GM12801 (cell line): ENCODE results near the gene METRN.

Source experiments
- TF ChIP-seq, protein P1 (sequence below): IDR thresholded peaks from one replicate; pipeline ENCODE4 v1.5.1; 2011; ENCODE audit warnings: control low read depth; ENCODE audit not compliant: insufficient read length; ENCODE audit errors: extremely low read depth

METRN gene

DNA sequence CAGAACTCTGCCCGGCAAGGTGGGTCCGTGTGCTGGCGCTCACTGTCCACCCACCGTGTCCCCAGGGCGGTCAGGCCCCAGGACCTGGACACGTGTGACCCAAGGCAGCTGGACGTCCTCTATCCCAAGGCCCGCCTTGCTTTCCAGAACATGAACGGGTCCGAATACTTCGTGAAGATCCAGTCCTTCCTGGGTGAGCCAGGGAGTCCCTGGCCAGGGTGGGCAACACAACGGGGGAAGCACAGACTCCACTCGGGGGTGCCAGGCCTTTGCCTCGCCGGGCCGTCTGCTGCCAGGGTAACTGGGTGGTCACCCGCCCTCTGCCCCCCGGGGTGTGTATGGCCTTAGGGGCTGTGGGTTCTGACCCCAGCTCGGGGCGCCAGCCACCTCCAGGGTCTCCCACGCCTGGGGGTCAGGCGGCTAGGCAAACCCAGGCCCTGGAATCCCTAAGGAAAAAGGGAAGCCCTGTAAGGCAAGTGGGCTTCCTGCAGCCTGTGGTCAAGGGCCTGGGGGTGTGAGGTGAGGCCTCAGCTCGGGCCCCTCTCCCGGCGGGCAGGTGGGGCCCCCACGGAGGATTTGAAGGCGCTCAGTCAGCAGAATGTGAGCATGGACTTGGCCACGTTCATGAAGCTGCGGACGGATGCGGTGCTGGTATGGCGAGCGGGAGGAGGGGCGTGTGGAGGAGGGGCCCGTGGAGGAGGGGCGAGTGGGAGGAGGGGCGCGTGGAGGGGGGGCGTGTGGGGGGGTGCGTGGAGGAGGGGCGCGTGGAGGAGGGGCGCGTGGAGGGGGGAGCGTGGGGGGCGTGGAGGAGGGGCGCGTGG lies 52.1 kb downstream of the METRN start:
- TF ChIP-seq, protein P1, sequence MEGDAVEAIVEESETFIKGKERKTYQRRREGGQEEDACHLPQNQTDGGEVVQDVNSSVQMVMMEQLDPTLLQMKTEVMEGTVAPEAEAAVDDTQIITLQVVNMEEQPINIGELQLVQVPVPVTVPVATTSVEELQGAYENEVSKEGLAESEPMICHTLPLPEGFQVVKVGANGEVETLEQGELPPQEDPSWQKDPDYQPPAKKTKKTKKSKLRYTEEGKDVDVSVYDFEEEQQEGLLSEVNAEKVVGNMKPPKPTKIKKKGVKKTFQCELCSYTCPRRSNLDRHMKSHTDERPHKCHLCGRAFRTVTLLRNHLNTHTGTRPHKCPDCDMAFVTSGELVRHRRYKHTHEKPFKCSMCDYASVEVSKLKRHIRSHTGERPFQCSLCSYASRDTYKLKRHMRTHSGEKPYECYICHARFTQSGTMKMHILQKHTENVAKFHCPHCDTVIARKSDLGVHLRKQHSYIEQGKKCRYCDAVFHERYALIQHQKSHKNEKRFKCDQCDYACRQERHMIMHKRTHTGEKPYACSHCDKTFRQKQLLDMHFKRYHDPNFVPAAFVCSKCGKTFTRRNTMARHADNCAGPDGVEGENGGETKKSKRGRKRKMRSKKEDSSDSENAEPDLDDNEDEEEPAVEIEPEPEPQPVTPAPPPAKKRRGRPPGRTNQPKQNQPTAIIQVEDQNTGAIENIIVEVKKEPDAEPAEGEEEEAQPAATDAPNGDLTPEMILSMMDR, result no peak

DNA sequence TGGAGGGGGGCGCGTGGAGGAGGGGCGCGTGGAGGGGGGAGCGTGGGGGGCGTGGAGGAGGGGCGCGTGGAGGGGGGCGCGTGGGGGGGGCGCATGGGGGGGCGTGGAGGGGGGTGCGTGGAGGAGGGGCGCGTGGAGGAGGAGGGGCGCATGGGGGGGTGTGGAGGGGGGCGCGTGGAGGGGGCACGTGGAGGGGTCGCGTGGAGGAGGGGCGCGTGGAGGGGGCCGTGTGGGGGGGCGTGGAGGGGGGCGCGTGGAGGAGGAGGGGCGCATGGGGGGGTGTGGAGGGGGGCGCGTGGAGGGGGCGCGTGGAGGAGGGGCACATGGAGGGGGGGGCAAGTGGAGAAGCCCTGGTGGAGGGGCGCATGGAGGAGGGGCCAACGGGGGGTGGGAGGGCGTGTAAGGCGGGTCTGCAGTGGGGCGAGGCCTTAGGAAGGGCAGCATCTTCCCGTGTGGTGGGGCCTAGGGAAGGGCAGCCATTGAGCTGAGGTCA lies 52.9 kb downstream of the METRN start:
- TF ChIP-seq, protein P1, result no peak

DNA sequence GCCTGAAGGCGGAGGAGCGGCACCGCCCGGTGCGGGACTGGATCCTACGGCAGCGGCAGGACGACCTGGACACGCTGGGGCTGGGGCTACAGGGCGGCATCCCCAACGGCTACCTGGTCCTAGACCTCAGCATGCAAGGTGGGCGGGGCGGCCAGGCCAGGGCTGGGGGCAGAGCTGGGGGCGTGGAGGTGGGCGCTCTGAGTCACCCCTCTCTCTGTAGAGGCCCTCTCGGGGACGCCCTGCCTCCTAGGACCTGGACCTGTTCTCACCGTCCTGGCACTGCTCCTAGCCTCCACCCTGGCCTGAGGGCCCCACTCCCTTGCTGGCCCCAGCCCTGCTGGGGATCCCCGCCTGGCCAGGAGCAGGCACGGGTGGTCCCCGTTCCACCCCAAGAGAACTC lies 53.5 kb downstream of the METRN start:
- TF ChIP-seq, protein P1, result no peak
